GM18867 (cell line): Measurements from ENCODE around the gene SLC38A2.
A peak's percentile ranks its signal among the peaks of the same experiment; 100 is the strongest.

Experiments
- ATAC-seq: cut with Tn5 transposase; IDR thresholded peaks from one replicate; pipeline ENCODE4 v1.9.1; 2021; ENCODE audit warnings: mild to moderate bottlenecking, moderate library complexity; ENCODE audit not compliant: unreplicated experiment

SLC38A2 gene

DNA sequence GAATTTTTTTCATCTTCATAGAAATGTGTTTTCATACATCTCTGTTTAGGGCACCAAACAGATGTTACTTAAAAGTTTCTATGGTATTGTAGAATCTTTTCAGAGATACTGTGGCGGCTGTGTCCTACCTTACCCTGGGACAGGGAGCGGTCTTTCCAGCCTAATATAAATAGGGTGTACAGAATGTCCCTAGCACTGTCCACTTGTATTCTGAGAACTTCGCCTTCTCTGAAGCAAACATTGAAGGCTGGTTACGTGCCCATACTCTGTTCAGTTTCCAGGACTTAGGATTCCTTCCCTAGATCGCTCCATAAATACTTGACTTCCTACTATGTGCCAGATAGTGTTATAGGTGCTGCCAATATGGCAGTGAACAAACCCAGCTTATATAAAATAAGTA, 24.3 kb upstream of the SLC38A2 start:
- no peak for ATAC-seq

DNA sequence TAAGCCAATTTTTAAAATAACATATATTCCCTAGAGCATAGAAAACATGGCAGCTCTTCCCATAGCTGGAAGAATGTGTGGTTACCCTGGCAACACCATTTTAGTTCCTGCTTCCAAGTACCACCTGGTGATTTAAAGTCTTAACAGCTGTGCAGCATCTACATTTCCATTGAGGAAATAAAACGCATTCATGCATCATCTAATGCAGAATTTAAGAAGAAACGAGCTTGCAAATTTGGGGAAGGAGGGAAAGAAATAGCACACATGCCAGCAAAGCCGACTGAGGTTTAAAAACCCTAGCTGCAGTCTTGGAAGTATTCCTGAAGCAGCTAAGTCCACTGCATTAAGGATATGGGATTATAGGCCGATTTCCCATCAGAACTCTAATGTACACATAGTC, 22.8 kb upstream of the SLC38A2 start:
- ATAC-seq, result no peak

DNA sequence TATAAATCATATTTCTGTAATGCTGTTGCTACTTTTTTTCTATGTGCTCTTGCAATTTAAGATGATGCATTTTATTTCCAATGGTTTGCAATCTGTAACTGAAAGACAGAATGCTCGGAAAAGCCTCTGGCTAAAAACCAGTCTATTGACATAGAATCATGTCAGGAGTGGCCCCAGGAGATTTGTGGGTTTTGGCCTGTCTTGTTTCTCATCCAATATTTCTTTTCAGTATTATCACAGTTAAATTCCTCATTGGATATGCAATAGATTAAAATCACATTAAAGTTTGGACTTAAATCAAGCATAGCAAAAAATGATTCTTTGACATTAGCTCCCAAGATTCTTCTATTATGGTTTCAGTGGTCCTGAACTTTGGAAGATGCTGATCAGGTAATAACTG, 19.1 kb upstream of the SLC38A2 start:
- ATAC-seq, result no peak

DNA sequence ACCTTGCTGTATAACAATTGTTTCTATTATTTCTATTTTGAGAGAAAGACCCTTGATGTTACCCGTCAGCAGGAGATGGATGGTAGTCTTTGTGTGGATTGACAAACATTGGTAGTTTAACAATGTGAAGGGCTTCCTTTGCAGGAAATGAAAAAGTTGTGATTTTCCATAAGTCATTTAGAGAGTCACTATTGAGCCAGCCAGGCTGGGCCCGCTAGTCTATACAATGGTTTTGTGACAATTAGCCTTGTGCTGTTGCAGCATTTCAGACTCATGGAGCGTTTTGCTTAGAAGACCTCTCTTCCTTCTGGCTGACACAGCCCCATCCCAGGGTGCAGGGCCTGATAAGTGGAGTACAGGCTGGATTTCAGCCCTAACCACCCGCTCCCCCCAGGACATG, 18.3 kb upstream of the SLC38A2 start:
- peak; percentile 20 for ATAC-seq

DNA sequence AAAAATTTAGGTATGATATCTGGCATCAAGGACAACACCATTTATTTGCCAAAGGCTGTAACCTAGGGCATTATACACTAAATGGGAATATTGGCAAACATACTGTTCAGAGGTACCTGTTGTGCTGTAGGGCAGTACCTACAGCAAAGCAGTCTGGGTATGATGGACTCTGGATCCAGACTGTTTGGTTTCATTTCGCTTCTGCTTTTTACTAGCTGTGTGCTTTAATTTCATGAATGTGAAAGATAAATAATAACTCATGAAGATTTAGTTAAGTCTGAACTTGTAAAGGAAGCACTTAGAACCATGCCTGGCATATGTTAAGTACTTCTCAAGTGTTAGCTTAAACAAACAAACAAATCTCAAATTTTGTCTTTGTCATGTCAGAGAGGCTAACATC, 17.7 kb upstream of the SLC38A2 start:
- peak; percentile 26 for ATAC-seq

DNA sequence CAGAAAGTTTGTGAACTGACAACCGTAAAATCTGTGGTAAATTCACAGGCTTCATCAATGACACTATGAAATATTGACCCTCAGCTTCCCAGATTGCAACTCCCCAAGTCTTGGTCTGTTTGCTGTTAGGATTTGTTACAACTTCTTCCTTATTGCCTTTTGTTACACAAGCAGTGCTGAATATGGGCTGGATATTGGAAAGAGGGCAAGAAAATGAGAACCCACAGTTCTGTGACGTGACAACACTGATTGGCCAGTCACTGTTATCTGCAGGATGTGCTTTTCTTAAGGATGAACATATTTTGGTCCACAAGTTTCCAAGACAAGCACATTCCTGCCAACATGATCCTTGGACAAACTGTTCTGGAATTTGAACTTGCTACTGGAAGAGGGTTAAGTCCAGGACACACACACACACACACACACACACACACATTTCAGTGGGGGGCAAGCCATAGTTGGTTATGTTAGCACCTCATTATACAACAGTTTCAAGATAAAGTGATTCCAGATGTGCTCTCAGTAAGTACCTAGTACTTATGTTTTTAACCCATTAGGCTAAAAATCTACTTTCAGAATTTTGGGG, 16.6 kb upstream of the SLC38A2 start:
- ATAC-seq, result no peak

DNA sequence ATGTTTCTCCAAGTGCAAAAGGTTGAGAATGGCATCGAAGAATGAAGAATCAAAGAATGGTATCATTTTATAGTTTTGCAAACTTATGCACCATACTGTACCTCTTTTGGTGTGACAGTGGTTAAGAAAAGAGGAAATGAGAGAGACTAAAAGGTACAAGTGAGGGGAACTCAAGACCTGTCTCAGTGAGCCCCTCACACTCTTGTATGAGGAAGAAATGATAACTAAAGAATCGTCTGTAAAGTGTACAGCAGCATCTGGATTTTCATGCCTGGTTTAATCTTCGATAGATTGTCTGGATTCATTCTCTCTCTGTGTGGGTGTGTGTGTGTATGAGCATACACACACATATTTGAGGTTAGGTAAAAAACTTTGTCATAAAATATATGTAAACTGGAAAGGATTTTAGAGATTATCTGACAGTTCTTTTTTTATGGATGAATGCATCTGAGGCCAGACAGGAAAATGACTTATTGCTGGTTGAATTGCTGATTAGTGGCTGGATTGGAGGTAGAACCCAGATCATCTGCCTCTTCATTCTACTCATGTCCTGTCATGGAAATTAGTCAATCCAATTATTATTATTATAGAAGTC, 16.0 kb upstream of the SLC38A2 start:
- peak; percentile 68 for ATAC-seq

DNA sequence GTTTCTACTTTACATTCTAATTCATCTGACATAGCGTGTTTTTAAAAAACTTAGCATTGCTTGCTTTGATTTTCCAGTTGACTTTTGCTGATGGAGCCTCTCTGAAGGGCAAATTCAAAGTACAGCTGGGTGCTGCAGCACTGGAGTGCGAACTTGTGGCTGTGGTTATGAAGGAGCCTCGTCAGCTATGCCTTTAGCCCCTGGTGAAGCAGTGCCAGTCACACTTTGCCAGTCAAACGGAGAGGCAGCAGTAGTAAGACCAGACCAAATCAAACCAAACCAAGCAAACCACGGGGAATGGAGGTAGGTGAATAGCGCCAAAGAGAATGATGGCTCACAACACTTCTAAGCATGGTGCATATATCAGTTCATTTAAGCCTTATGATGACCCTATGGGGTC, 15.1 kb upstream of the SLC38A2 start:
- ATAC-seq, result peak; percentile 11

DNA sequence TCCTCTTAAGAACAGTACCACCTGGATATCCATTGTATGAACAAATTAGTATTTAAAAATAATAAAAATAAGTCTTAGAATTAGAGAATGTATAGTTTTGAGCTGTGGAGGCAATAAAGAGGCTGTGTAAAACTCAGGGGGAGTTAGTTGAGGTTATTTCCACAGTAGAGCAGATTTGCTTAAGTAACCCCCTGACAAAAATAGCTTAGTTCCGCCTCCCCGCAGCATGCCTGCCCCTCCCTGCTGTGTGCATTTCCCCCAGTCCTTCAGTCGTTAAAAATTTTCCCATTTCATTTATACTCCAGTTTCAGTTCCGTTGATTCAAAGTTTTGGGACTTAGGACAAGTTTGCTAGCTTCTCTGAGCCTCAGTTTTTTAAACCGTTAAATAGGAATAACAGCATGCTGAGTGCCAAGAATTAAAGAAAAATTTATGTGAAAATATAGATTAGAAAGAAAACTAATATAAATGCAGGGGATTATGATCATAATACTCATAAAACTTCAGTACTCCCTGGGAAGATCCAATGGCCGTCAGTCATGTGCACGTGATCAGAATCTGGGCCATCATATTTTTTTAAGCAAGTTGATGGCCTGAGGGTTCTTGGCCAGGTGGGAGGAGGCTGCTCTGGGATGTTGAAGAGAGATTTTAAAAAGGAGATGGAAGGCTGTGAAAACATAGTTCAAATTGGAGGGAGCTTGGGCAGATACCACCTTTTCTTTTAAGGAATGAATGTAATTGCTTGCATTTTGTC, 14.5 kb upstream of the SLC38A2 start:
- ATAC-seq, result peak; percentile 27

DNA sequence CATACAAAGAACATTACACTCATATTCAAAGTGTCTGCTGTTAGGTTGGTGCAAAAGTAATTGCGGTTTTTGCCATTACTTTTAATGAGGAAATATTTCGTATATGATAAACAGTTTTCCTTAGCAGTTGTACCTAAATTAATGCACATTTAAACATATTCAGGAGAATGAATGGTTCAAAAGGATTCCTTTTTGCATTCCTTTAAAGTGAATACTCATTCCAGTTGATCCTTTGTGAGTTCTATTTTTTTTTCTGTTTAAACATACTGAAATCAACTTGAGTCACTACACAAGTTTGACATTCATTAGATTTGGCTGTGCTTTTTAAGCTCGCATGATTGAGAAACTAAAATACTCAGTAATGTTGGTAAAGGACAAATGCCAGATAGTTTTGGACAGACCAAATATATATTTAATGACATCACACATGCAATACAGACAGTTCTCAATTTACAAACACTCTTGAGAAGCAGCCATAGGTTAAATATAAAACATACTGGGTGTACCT, 13.8 kb upstream of the SLC38A2 start:
- no peak for ATAC-seq

DNA sequence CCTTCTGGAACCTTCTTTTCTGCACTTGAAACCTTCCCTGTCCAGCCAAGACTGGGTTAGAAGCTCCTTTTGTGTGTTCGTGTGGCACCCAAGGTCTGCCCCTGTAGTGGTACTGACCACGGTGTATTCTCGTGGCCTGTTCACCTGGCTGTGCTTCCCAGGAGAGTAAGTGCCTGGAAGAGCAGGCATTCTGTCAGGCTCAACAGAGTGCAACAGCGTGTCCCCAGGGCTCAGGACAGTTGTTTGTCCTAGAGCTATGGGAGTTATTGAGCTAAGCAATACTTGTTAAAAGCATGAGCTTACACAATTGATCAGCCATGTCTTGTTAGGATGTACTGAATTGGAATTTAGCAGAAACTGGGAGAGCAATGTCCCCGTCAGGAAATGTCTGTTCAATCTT, 12.9 kb upstream of the SLC38A2 start:
- ATAC-seq, result no peak

DNA sequence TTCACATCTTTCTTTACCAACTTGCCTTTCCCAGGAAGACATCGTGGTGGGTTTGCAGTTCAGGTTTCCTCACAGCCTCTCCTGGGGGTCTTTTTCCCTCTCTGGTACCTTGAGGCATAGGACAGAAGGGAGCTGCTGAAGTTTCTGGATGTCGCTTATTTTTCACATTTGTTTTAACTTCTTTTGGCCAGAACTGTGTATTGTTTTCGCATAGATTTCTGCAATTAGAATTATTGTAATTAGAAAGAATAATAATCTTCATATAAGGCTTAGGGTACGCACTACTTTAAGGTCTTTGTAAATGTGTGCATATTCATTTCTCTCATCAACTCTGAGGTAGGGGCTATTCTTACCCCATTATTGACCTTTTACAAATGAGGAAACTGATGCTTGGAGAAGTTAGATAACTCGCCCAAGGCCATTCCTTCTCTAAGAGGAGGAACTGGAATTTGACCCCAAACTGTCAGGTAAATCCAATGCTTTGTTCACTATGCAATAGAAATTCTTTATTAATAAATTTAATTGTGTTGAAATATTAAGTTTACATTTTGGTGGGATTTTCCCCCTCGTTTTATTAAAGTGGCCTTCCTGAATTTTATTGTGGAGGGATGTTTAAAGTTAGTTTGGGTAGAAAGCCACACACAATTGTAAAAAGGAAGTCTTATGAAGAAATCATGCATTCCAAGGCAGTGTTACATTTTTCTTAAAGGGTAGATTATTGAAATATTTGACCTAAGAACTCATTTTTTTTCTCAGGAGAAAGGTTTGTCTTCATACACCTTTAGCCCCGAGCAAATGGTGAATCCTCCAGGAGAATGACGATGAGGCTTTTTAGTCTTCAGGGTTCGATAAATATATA, 12.1 kb upstream of the SLC38A2 start:
- no peak for ATAC-seq

DNA sequence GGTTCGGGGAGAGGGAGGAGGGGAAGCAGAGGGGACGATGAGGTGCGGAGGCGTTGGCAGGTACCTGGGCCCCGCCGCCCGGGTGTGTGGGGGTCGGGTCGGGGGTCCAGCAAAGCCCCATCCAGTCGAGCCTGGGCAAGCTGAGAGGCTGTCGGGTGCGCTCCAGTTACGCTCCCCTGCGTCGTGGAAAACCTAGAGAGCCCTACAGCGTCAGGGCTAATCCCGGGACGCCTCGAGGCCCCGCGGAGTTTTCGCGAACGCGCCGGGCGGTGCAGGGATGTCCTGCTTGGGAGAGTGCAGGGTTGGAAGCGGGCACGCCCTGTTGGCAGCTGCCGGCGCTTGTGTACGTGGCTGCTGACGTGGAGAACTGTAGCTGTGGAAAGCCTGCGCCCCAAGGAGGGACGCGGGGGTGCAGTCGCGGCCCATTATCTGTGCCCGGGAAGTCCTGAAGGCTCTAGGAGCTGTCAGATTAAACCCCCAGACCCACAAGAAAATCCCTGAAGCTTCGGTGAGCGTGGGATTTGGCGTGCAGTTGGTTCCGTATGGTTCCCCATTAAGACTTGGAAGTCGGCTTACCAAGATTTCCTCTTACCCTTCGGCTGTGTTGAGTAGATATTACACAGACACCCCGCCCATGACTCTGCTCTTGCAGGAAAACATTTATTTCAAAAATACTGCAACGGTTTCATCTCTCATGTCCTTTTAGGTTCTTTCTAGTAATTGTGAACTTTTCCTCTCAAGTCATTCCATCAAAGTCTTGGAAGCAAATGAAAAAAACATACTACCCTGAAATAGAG, 11.3 kb upstream of the SLC38A2 start:
- peak; percentile 43 for ATAC-seq

DNA sequence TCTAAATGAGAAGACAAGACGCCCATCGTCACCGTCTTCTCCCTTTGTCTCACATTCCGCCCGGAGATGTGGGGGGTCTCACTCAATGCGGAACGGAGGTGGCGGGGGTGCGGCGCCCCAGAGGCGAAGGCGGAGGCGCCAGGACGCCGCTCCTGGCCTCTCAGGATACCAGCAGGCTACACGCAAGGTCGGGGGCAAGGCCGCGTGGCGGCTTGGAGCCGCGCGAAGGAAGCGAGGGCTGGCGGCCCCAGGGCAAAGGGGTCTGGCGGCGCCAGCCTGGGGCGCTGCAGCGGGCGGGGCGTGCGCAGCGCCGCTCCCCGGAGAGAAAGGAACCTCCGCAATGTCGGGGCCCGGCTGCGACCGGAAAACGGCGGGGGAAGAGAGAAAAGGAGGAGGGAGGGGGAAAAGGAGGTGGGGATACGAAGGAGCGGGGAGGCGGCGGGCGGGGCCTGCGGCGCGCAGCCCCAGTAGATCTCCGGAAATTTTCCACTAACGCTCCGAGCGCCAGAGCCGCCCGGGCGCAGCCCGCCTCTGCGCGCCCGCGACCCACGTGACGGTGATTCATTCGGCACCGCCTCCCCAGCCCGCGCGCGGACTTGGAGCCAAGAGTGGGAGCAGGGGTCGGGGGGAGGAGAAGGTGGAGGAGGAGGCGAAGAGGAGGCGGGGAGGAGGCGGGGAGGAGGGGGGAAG, 10.5 kb upstream of the SLC38A2 start:
- ATAC-seq, result peak; percentile 68

DNA sequence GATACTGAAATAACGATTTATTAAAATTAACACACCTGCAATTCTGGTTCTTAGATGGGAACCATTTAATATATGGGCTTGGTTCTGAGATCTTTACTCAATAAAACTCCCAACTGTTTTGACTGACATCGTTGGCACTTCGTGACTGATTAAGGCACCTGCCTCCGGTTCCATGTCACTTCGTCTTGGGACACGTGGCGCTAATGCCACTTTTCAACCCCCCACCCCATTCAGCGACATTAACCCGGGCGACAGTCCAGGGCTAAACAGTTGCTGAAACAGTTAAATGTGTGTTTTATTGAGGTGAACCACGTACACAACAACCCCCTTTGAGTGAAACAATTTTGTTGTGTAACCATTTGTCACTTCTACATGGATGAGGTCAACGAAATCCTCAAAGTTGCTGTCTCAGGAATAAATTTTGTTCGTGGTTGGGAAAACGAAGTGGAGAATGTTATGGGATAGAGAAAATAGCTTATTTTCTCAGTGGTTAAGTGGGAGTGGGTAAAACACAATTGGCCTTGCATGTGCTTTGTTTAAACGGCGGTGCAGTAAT, 9.9 kb upstream of the SLC38A2 start:
- ATAC-seq, result no peak

DNA sequence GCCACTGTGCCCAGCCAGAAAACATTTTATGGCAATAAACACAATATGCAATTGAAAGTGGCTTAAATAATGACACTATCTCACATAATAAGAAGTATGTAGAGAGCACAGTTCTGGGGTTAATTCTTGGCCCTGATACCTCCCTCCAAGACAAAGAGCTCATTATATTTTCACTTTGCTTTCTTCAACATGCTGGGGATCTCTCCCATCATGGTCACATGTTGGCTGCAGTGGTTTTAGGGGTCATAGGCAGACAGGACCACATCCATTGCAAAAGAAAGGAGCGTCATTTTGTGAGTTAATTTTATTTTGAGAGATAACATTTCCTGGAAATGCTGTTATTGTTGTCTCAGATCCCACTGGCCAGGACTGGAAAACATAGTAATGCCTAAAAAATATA, 8.3 kb upstream of the SLC38A2 start:
- no peak for ATAC-seq

DNA sequence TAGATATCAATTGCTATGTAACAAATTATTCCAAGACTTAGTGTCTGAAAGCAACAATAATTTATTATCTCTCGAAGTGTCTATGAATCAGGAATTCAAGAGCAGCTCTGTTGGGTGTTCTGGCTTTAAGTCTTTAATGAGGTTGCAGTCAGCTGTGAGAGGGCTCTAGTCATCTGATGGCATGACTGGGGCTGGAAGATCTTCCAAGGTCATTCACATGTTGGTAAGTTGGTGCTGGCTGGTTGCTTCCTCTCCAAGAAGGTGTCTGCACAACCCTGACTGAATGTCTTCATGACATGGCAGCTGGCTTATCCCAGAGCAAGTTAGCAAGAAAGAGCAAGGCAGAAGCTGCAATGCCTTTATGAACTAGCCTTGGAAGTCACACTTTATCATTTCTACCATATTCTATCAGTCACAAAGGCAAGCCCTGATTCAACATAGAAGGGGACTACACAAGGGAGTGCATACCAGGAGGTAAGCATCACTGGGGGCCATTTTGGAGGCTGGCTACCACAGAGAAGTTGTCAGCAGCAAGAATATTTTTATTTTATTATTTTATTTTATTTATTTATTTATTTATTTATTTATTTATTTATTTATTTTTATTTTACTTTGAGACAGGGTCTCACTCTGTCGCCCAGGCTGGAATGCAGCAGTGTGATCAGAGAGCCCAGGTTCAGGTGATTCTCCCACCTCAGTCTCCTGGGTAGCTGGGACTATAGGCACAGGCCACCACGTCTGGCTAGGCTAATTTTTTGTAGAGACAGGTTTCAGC, 7.6 kb upstream of the SLC38A2 start:
- ATAC-seq, result no peak

DNA sequence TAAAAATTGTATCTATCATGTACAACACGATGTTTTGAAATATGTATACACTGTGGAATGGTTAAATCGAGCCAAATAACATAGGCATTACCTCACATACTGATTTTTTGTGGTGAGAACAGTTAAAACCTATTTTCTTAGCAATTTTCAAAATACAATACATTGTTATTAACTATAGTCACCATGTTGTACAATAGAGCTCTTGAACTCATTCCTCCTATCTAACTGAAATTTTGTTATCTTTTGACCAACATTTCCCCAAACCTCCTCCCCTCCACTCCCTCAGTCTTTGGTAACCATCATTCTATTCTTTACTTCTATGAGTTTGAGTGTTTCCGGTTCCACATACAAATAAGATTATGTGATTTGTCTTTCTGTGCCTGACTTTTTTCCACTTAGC, 6.8 kb upstream of the SLC38A2 start:
- ATAC-seq, result no peak

DNA sequence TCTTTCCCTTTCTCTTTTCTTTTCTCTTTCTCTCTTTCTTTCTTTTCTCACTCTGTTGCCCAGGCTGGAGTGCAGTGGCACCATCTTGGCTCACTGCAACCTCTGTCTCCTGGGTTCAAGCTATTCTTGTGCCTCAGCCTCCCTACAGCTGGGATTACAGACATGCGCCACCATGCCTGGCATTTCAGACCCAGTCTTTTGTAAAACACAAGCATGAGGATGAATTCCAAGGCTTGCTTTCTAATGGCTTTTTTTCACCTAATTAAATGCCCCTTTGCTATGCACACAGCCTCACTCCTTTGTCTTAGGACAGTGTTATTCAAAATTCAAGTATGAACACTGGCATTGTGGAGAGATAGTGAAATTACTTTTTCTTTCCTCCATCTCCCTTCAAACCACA, 6.0 kb upstream of the SLC38A2 start:
- ATAC-seq, result no peak
